ENCODE results near the gene HPSE2.
"Not testable (repeated sequence)": the region's sequence is repeated elsewhere in the genome, so short reads cannot be mapped to it uniquely, and the experiment has no call there.

HPSE2 gene

GRCh38 chr10:99235658-99236626 is at the start of gene HPSE2:
TSS of gene HPSE2 (minus strand) at chr10:99235852.
- DNase-seq (ENCODE audit: low read depth in 2 of 2): no peak

DNA sequence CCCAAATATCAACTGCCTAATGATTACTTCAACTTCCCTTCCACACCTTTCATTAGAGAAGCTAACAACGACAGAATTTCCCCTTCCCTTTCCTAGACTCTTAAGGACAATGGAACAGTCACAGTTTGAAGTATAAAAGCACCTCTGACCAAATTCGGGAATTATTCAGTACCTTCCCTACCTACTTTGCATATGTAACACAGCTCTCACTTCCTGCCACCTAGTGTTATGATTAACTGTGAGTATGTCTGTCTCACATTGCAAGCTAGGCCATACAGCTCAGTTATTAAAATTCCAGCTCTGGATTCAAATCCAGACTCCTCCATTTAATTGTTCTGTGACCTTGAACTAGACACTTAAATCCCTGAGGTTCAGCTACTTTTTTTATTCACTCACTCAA is 44.8 kb upstream of the HPSE2 start:
- no peak for DNase-seq (ENCODE audit: low read depth in 2 of 2)

DNA sequence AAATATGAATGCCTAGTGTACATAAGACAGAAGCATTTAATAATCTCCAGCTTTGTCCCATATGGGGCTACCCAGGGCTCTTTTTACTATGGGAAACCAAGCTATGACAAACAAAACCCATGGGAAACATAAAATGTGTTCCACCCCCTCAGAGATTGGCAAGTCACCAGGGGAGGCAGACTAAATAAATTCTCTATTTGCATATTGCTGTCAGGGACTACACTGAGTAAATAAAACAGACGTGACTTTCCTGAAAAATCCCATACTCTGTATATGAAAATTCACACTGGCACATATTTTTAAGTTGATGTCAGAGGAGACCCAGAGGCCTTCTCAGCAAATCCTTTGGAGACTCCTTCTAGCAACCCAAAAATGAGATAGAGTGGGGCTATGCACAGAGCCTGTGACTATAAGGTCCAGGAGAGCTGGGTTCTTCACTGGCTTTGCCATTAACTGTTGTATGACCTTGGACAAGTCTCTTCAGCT is 44.0 kb upstream of the HPSE2 start:
- DNase-seq (ENCODE audit: low read depth in 2 of 2): peak; percentile 77 to 80

DNA sequence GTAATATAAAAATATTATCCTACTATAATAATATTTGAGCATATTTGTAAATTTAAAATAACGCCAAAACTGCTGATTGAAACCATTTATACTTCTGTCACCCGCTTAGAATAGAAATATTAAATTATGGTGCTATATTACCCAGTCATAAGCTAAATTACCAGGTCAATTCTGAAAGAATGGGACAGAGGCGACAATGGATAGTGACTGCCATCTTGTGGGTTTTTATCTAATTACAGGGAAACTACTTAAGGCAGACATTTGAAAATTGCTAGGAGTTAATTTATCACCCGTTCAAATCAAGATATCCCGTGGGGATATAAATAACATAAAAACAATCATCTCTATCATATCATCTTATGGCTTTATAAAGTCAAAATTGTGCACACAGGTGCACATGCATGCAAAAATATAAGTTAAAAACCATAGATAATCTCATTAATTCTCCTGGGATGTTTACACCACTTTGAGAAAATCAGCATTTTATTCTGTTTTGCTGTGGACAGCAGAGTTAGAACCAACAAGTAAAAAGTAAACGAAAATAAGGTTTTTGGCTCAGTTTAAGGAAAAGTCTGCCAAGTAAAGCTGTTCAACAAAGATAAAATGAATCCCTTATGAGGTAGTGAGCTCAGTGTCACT is 41.3 kb upstream of the HPSE2 start:
- no peak for DNase-seq (ENCODE audit: low read depth in 2 of 2)

DNA sequence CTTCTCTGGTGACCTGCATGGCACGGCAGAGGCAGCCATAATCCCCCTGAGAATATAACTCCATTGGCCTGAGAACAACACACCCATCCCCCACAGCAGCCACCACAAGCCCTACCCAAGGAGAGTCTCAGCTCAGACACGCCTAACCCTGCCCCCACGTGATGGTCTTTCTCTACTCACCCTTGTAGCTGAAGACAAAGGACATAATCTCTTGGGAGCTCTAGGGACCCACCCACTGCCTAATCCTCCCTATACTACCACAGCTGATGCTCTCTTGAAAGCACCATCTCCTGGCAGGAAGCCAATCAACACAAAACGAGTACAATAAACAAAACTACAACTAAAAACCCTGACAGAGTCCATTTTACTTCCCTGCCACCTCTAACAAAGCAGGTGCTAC is 30.7 kb upstream of the HPSE2 start:
- DNase-seq (ENCODE audit: low read depth in 2 of 2): no peak

DNA sequence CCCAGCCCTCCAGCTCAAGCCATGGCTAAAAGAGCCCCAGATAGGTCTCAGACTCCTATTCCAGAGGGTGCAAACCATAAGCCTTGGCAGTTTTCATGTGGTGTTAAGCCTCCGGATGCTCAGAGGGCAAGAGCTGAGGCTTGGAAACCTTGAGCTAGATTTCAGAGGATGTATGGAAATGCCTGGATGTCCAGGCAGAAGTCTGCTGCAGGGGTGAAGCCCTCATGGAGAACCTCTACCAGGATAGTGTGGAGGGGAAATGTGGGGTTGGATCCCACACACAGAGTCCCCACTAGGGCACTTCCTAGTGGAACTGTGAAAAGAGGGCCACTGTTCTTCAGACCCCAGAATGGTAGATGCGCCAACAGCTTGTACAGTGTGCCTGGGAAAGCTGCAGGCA is 13.2 kb upstream of the HPSE2 start:
- no peak for DNase-seq (ENCODE audit: low read depth in 2 of 2)

- DNase-seq (ENCODE audit: low read depth in 2 of 2): not testable (repeated sequence)
Observed at GRCh38 chr10:99247893-99248292, 12.2 kb upstream of the HPSE2 start.

DNA sequence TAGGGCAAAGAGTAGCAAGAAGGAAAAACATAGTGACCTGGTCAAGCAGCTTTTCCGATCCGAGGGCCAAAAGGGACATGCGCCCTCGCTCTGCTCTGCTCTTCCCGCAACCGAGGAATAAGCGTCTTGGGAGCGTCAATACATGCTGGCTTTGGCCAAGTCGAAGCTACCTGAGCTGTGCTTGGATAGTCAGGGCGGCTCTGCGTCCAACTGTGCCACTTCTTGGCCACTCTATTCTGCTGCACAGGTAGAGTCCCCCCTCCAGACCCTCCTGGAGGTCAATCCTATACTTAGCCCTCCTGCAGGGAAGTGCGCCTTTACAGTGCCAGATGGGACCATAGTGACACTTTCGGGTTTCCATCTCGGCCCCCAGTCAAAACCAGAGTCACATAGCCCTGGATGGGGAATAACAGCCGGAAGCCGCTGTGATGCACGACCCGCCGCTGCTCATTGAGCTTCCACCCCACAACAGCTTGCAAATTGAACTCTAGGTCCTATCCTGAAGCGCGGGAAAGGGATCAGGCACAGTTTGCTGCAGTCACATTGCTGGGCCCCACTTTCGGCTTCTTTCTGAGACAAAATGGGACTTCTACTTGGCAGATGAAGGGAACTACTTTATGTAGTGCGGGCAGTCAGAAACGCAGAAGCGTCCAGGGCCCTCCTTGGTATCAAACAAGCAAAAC is 1.1 kb upstream of the HPSE2 start:
- no peak for DNase-seq (ENCODE audit: low read depth in 2 of 2)

DNA sequence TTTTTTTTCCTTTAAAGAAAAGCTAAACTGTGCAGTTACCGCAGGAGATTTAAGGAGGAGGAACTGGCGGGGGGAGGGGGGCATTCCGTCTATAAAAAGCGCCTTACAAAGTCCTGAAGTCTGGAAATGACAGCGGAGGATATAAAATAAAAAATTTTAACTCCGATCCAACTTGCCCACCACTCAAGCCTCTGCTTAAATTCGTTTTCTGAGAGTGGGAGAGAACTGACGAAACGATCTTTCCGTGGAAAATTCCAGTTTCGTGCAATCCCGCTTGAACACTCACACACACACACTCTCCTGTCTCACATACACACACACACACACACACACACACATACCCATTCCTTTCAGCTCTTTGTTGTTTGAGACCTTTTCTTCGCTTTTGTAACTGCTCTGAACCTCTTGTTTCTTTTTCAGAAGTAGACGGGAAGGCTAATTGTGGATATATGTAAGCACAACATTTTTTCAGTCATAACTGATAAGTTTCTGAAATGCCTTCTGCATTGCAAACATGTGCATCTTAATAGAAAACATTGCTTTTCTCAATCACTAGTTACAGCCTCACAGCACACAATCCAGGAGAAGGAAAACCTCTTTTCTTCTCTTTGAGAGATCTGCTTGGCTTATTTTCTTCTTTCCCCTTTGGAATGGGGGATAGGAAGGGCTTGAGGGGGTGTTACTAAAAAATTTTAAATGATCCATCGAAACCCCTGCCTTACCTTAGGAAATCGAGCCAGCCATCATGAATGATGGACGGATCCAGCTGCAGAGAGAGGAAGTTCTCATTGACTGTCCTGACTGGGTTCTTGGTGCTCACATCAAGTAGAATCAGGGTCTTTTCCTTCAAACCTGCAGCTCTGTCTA is 628 bp downstream of the HPSE2 start:
- DNase-seq (ENCODE audit: low read depth in 2 of 2): peak in 1 of 2 experiments; percentile 9

DNA sequence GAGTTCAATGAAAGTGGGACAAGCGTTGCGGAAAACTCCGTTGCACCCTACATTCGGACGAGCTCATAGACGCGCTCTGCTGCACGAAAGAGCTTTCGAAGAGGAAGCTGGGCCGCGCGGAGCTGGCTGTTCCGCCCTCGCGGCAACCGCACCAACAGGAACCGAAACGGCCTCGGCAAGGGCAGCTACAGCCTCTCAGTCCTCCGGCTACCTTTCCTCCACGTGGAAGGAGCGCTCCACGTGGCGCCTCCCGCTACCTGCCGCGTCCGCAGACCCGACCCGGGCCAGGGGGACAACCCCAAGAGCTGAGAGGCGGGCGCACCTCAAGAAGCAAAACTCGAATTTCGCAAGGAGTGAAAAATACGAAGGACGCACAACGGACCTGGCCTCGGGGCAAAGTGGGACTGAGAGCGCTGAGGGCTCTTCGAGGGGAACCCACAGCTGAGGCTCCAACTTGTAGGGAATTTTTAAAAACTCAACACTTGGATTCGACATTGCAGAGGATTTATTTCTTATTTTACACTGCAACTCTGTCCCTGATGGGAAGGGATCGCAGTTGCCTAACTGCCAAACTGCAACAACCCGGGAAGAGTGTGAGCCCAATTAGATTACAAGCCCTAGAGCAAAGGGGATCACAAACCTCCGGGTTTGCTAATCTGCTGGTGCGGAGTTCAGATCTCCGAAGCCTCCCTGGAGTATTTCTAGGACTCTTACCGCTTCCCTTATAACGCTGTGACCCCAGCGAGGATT is 1.4 kb downstream of the HPSE2 start:
- peak; percentile 9 to 13 for DNase-seq (ENCODE audit: low read depth in 2 of 2)

DNA sequence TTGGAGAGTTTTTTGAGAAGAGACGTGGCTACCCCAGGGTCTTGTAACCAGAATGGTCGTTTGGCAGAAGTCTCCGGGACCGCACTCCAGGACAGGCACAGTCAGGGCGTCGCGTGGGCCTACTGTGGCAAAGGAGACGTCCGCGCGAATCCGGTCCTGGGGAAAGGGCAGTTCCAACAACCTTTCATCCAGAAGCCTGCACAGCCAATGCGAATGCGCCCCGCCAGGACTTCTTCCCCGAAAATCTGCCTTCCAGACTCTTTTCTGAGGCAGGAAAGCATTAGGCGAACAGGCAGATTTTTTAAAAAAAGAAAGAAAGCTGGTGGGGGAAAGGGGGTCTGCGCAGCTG is 2.0 kb downstream of the HPSE2 start:
- no peak for DNase-seq (ENCODE audit: low read depth in 2 of 2)

DNA sequence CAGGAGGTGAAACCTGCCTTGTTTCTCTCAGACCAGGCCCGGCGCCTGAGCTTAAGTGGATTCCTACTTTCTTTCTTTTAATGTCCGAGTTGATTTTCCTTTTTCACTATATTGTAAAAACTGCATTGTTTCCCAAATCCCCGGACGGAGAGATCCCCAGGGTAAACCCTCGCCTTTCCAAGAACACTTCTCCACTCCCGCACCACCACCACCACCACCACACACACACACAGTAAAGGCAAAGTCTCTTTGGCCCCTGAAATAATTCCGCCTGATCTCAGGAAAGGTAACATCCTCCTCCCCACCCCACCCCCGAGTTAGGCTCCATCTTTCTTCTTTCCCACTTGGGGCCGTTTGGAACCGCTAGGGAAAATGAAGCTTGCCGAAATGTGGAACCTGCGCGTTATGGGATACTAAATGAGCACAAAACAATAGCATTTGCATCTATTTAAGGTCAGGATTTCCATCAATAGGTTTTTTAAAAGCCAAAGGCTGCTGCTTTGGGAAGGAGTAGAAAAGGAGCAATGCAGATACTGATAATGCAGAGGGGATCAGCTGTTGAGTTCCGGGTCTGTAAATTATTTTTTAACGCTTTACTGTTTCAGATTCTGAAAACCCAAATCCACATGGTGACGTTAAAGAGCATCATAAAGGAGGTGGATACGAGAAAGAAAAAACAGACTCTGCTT is 2.5 kb downstream of the HPSE2 start:
- no peak for DNase-seq (ENCODE audit: low read depth in 2 of 2)

DNA sequence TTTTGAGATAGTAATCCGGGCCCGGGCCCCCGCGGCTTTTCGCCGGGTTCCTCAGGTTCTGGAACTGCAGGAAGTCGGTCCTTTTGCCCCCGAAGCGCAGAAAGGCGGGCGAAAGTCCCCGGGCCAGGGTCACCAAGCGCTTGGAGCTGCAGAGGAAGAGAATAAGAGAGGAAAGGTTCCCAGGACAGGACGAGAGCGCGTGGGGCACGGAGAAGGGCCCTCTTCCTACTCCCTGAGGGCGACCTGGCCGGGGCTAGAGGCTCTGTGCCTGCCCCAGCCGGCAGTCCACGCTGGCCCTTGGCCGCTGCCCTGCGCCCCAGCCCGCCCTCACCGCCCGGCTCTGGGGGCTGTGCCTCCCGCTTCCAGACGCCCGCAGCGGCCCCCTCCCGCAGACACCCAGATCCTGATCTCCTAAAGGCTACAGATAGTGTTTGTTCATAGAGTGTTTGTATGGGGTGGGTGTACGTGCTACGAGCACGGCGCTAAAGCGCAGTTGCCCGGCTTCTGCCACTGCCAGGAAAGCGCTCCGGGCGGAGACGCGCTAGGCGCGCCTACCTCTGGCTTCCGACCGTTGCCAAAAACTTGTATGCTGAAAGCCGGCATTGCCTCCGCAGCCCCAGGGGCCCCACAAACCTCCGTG is 3.2 kb downstream of the HPSE2 start:
- DNase-seq (ENCODE audit: low read depth in 2 of 2): no peak

GRCh38 chr10:99224766-99225165 is 10.9 kb downstream of the HPSE2 start:
- no peak for DNase-seq (ENCODE audit: low read depth in 2 of 2)

DNA sequence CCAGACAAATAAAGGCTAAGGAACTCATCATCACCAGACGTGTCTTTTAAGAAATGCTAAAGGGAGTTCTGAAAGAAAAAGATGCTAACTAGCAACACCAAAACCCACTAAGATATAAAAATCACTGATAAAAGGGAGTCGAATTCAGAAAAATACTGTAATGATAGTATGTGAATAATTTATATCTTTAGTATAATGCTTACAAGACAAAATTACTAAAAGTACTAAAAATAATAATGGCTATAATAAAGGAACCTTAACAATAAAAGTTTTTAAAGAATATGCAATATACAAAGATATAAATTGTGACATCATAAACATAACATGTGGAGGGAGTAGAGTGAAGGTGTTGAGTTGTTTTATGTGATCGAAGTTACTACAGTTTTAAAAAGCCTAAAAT is 28.3 kb downstream of the HPSE2 start:
- DNase-seq (ENCODE audit: low read depth in 2 of 2): no peak

- no peak for DNase-seq (ENCODE audit: low read depth in 2 of 2)
Observed at GRCh38 chr10:99203310-99203709, 32.3 kb downstream of the HPSE2 start.

DNA sequence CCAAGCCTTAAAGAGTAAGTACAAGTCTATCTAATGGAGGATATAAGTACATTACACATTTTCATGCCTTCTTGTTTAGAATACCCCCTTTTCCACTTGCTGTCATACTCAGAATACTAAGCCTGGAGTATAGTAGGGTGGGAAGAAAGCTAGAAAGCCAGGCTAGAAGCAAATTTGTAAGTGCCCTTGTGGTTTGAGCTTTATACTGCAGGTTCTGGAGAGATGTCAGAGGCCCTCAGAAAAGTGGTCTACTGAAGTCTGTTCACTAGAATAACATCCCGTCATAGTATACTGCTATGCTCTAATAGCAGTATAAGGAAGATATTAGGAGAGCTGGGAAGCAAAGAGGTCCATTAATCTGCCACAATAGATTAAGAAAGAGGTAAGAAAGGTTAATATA is 62.7 kb downstream of the HPSE2 start:
- DNase-seq (ENCODE audit: low read depth in 2 of 2): no peak

DNA sequence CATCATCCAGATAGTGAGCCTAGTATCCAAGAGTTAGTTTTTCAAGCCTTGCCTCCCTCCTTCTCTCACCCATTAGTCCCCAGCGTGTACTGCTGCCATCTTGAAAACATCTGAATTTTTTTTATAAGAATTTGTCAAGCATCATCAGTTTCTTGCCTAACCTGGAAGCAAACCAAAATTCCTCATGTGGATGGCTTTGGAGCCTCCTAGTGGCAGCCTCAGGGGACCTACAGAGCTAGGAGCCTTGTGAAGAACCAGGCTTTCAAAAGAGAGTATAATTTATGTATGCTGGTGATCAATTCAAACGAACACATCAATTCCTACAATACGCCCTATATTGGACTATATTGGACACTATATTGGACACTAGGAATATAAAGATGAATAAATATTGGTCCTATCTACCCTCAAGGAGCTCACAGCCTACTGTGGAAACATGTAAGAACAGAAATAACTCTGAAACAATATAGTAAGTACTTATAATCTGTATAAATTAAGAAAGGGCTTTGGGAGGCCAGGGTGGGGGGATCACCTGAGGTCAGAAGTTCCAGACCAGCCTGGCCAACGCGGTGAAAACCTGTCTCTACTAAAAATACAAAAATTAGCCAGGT is 63.4 kb downstream of the HPSE2 start:
- peak; percentile 15 to 16 for DNase-seq (ENCODE audit: low read depth in 2 of 2)

DNA sequence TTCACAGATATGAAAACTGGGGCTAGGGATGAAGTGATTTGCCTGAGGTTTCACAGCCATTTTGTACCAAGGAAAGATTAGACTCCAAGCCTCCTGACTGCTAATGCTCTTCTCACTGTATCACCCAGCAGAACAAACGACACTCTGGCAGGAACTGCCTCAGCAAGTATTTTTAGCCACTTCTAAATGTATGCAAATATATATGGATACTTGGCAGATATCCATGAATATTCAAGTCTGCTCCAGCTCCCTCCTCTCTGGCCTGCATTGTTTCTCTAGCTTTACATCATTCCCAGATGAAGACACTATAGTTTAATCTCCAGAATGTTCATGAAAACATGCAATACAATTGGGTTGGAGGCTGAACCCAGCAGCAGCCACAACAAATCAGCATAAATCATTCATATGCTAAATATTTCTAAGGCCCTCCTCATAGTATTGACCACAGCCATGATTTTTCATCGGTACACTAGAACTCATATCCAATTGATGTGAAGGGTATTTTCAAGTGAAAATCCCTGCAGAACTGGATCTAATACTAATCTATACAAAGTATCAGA is 65.5 kb downstream of the HPSE2 start:
- DNase-seq (ENCODE audit: low read depth in 2 of 2): no peak

All from fibroblast of skin of left quadriceps (primary cell).